ENCODE measurements around the gene KLHL17.

KLHL17 gene

DNA sequence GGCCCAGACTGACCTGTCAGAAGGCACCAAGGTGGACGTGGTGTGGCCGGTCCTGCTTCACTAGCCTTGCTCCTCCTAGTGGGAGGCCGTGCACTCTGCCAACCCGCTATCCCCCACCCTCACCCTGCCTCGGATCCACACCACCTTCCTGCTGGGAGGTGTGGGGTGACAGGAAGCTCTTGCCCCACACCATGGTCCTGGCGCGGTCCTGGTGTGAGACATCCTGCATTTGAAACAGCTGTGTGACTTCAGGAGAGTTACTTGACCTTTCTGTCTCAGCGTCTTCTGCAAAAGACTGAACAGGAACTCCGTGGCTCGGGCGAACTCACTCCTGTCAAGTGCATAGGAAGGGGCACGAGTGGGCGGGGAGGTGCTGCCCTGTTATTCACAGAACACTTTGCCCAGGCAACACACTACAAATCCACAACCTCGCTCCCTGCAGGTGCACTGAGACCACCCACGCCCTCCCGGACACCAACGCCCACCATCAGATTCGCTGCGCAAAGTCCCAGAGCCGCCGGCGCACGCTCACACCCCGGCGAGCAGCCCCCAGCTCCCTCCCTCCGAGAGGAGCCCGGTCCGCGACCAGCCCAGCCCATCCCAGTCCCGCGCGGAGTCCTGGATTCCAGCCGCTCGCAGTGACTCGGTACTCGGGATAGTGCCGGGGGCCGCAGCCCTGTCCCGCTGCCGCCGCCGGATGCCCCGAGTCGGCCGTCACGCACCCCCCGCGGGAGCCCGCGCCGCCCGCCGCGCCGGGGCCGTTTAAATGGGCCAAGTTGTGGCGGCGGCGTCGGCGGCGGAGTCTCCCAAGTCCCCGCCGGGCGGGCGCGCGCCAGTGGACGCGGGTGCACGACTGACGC lies 37.0 kb upstream of the KLHL17 start, which contains the start of gene SAMD11:
TSS of gene SAMD11 (plus strand) at position 793 of the 860 bp plus-strand sequence. CDS start 509 bp downstream, outside the sequence.
- H3K9me3 ChIP-seq (ENCODE audit: control extremely low read depth in 1 of 5, control insufficient read depth in 4 of 5, insufficient read depth in 2 of 5, low read depth in 1 of 5, low read length in 4 of 5), result no peaks in the 10 kb centered on the region
- H3K36me3 ChIP-seq (ENCODE audit: control insufficient read depth in 4 of 4, insufficient read depth in 4 of 4, low read length in 3 of 4), result no peaks in the 10 kb centered on the region
- peak within 1 kb of the TSS in 6 of 7 experiments; percentile 23 to 71 (median 57) for H3K4me3 ChIP-seq (ENCODE audit: control insufficient read depth in 1 of 7, extremely low read depth in 1 of 7, insufficient read depth in 4 of 7, low read depth in 2 of 7, low read length in 6 of 7)
- ChIA-PET POLR2A (interaction anchor here (0.6 to 1.0 kb wide), 2 partner anchors 13 to 19 kb away, joined by 3 read pairs; no protein-coding TSS in a partner anchor), CTCF (interaction anchor here (0.8 to 3.3 kb wide), 7 partner anchors 8 to 18 kb away, joined by 3 to 15 read pairs (median 3); no protein-coding TSS in a partner anchor)
- WGBS (ENCODE audit: insufficient coverage), result under 1% methylated on average over 54 of the region's 72 CpGs
- peak; percentile 70 to 90 (median 87) for DNase-seq
- no peak within 1 kb of the TSS for H3K27ac ChIP-seq (ENCODE audit: insufficient read depth in 1 of 2, low read depth in 1 of 2, low read length in 2 of 2, poor library complexity in 1 of 2, severe bottlenecking in 2 of 2)
- peaks cover 0 to 70% (median 20%) of the 10 kb centered on the region in 5 experiments for H3K27me3 ChIP-seq (replicated peaks in 2 of 5; ENCODE audit: control insufficient read depth in 4 of 5, insufficient read depth in 5 of 5, low read length in 4 of 5)
- H3K4me1 ChIP-seq (ENCODE audit: control extremely low read depth in 1 of 4, control insufficient read depth in 4 of 4, insufficient read depth in 4 of 4, low read length in 3 of 4), result peaks cover 0 to 60% (median 51%) of the 10 kb centered on the region in 4 experiments

DNA sequence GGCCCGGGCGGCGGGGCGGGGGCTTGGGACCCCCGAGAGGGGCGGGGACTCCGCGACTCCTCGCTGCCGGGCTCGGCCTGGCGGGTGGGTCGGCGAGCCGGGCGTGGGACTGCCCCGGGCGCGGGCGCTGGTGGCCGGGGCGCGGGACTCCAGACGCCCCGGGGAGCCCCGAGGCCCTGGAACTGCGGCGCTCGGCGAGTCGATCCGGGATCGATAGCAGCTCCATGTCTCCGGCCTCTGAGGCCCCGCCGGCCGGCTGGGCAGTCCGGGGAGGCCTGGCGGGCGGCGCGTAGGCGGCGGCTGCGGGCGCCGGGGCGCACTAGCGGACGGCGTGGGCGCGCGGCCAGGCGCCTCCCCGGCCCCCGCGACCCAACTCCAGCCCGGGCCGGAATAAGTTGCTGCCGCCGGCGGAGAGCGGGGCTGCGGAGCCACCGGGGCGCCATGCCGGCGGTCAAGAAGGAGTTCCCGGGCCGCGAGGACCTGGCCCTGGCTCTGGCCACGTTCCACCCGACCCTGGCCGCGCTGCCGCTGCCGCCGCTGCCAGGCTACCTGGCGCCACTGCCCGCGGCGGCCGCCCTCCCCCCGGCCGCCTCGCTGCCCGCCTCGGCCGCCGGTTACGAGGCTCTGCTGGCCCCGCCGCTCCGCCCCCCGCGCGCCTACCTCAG lies 36.3 kb upstream of the KLHL17 start:
- Histone ChIP-seq H3K36me3 (ENCODE audit: control insufficient read depth in 4 of 4, insufficient read depth in 4 of 4, low read length in 3 of 4) (no peaks in the 10 kb centered on the region), H3K27me3 (replicated peaks in 2 of 5; ENCODE audit: control insufficient read depth in 4 of 5, insufficient read depth in 5 of 5, low read length in 4 of 5) (peaks cover 0 to 74% (median 20%) of the 10 kb centered on the region in 5 experiments), H3K4me1 (ENCODE audit: control extremely low read depth in 1 of 4, control insufficient read depth in 4 of 4, insufficient read depth in 4 of 4, low read length in 3 of 4) (peaks cover 0 to 60% (median 51%) of the 10 kb centered on the region in 4 experiments), H3K9me3 (ENCODE audit: control extremely low read depth in 1 of 5, control insufficient read depth in 4 of 5, insufficient read depth in 2 of 5, low read depth in 1 of 5, low read length in 4 of 5) (no peaks in the 10 kb centered on the region), H3K4me3 (ENCODE audit: control insufficient read depth in 1 of 7, extremely low read depth in 1 of 7, insufficient read depth in 4 of 7, low read depth in 2 of 7, low read length in 6 of 7) (peak overlapping the region in 6 of 7 experiments; percentile 23 to 71 (median 57)), H3K27ac (ENCODE audit: insufficient read depth in 1 of 2, low read depth in 1 of 2, low read length in 2 of 2, poor library complexity in 1 of 2, severe bottlenecking in 2 of 2) (no peak overlapping the region)
- no peak for DNase-seq
- CTCF ChIA-PET, result interaction anchor here (1.5 to 3.3 kb wide), 2 partner anchors 17 to 19 kb away, joined by 4 to 15 read pairs; no protein-coding TSS in a partner anchor
- POLR2A ChIA-PET, result interaction anchor here (0.6 kb wide), 1 partner anchor 20 kb away, joined by 3 read pairs; no protein-coding TSS in a partner anchor
- under 1% methylated on average over 91 of the region's 98 CpGs for WGBS (ENCODE audit: insufficient coverage)

DNA sequence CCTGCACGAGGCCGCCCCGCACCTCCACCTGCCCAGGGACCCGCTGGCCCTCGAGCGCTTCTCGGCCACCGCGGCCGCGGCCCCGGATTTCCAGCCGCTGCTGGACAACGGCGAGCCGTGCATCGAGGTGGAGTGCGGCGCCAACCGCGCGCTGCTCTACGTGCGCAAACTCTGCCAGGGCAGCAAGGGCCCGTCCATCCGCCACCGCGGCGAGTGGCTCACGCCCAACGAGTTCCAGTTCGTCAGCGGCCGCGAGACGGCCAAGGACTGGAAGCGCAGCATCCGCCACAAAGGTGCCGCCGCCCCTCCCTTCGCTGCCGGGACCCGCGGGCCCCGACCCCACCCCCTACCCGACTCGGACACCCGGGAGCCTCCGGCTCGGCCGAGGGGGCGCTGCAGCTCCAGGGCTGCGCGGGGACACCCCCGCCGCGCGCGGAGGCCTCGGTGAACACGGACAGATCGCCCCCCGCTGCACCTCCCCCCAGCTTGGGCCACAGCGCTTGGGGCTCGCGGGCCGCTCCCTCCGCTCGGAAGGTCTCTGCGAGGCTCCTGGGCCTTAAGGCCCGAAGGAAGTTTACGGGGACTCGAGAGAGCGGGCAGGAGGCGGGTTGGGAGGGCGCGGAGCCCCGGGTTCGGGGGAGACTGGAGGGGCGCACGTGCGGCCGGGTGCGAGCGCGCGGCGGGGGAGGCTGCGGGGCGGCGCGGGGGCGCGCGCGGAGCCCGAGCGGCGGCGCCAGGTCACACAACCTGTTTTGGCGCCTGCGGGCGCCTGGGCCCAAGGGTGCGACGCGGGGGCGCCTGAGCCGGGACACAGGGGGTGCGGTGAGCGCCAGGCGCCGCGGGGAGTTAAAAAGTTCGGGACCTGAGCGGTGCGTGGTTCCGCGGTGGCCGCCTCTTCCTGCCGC lies 35.5 kb upstream of the KLHL17 start:
- Histone ChIP-seq H3K4me1 (ENCODE audit: control extremely low read depth in 1 of 4, control insufficient read depth in 4 of 4, insufficient read depth in 4 of 4, low read length in 3 of 4) (peaks cover 0 to 59% (median 51%) of the 10 kb centered on the region in 4 experiments), H3K27ac (ENCODE audit: insufficient read depth in 1 of 2, low read depth in 1 of 2, low read length in 2 of 2, poor library complexity in 1 of 2, severe bottlenecking in 2 of 2) (no peak overlapping the region), H3K4me3 (ENCODE audit: control insufficient read depth in 1 of 7, extremely low read depth in 1 of 7, insufficient read depth in 4 of 7, low read depth in 2 of 7, low read length in 6 of 7) (peak overlapping the region in 6 of 7 experiments; percentile 23 to 71 (median 57)), H3K36me3 (ENCODE audit: control insufficient read depth in 4 of 4, insufficient read depth in 4 of 4, low read length in 3 of 4) (no peaks in the 10 kb centered on the region), H3K27me3 (replicated peaks in 2 of 5; ENCODE audit: control insufficient read depth in 4 of 5, insufficient read depth in 5 of 5, low read length in 4 of 5) (peaks cover 0 to 76% (median 20%) of the 10 kb centered on the region in 5 experiments), H3K9me3 (ENCODE audit: control extremely low read depth in 1 of 5, control insufficient read depth in 4 of 5, insufficient read depth in 2 of 5, low read depth in 1 of 5, low read length in 4 of 5) (no peaks in the 10 kb centered on the region)
- WGBS (ENCODE audit: insufficient coverage), result under 1% methylated on average over 105 of the region's 120 CpGs
- POLR2A ChIA-PET, result interaction anchor here (0.6 kb wide), 1 partner anchor 19 kb away, joined by 3 read pairs; no protein-coding TSS in a partner anchor
- DNase-seq, result peak in 1 of 3 donors; percentile 47
- CTCF ChIA-PET, result interaction anchor here (3.3 kb wide), 1 partner anchor 20 kb away, joined by 15 read pairs; no protein-coding TSS in a partner anchor

DNA sequence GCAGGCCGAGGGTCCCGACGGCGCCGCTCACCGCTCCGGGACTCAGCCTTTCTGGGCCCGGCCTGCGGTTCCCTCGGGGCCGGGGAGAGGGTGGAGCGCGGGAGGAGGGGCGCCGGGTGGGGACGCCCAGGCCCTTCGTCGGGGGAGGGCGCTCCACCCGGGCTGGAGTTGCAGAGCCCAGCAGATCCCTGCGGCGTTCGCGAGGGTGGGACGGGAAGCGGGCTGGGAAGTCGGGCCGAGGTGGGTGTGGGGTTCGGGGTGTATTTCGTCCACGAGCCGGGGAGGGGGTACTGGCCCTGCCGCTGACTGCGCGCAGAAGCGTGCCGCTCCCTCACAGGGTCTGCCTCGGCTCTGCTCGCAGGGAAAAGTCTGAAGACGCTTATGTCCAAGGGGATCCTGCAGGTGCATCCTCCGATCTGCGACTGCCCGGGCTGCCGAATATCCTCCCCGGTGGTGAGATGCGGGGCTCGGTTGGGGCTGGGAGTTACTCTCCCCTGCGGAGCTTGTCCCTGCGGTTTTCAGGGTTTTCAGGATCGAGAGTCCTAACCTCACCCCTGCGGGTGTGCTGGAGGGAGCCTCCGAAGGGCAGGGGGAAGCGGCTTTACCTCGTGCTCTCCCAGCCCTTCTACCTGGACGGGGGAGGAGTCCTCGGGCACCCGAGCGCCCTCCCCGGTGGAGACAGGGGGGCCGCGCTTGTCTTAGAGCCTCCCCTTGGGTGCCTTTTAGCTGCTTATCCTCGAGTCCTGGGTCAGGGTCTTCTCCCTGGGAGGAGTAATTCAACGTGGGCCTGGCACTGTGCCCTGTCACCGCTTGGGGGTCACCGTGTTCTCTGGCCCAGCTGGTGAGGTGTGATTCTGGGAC lies 34.6 kb upstream of the KLHL17 start:
- Histone ChIP-seq H3K9me3 (ENCODE audit: control extremely low read depth in 1 of 5, control insufficient read depth in 4 of 5, insufficient read depth in 2 of 5, low read depth in 1 of 5, low read length in 4 of 5) (no peaks in the 10 kb centered on the region), H3K4me1 (ENCODE audit: control extremely low read depth in 1 of 4, control insufficient read depth in 4 of 4, insufficient read depth in 4 of 4, low read length in 3 of 4) (peaks cover 0 to 50% (median 43%) of the 10 kb centered on the region in 4 experiments), H3K27me3 (replicated peaks in 2 of 5; ENCODE audit: control insufficient read depth in 4 of 5, insufficient read depth in 5 of 5, low read length in 4 of 5) (peaks cover 0 to 73% (median 20%) of the 10 kb centered on the region in 5 experiments), H3K27ac (ENCODE audit: insufficient read depth in 1 of 2, low read depth in 1 of 2, low read length in 2 of 2, poor library complexity in 1 of 2, severe bottlenecking in 2 of 2) (no peak overlapping the region), H3K4me3 (ENCODE audit: control insufficient read depth in 1 of 7, extremely low read depth in 1 of 7, insufficient read depth in 4 of 7, low read depth in 2 of 7, low read length in 6 of 7) (peak overlapping the region in 3 of 7 experiments; percentile 28 to 71 (median 53)), H3K36me3 (ENCODE audit: control insufficient read depth in 4 of 4, insufficient read depth in 4 of 4, low read length in 3 of 4) (no peaks in the 10 kb centered on the region)
- CTCF ChIA-PET, result interaction anchor here (1.0 to 1.6 kb wide), 3 partner anchors 11 to 28 kb away, joined by 3 to 8 read pairs (median 3); no protein-coding TSS in a partner anchor
- POLR2A ChIA-PET, result no interaction called here
- DNase-seq, result peak in 1 of 3 donors; percentile 48
- 7% methylated on average over 50 of the region's 65 CpGs for WGBS (ENCODE audit: insufficient coverage)

DNA sequence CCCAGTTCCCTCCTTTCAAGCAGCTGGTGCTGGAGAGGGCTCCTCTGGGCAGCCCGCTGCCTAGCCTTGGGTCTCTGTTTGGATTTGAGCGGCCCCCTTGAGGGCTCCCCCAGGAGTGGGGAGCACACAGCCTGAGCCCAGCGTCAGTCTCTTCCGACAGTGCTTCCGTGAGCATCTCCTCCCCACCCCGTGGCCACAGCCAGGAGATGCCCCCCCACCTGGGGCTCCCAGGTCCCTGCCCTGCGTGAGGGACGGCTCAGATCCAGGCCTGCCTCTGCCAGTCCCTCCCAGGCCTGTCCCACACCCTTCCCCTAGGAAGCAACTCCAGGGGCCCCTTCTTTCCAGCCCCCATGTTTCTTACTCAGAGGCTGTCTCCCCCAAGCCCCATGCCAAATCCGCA lies 33.1 kb upstream of the KLHL17 start:
- Histone ChIP-seq H3K27ac (ENCODE audit: insufficient read depth in 1 of 2, low read depth in 1 of 2, low read length in 2 of 2, poor library complexity in 1 of 2, severe bottlenecking in 2 of 2) (no peak overlapping the region), H3K36me3 (ENCODE audit: control insufficient read depth in 4 of 4, insufficient read depth in 4 of 4, low read length in 3 of 4) (no peaks in the 10 kb centered on the region), H3K27me3 (replicated peaks in 2 of 5; ENCODE audit: control insufficient read depth in 4 of 5, insufficient read depth in 5 of 5, low read length in 4 of 5) (peaks cover 0 to 72% (median 20%) of the 10 kb centered on the region in 5 experiments), H3K4me1 (ENCODE audit: control extremely low read depth in 1 of 4, control insufficient read depth in 4 of 4, insufficient read depth in 4 of 4, low read length in 3 of 4) (peaks cover 0 to 38% (median 36%) of the 10 kb centered on the region in 4 experiments), H3K4me3 (ENCODE audit: control insufficient read depth in 1 of 7, extremely low read depth in 1 of 7, insufficient read depth in 4 of 7, low read depth in 2 of 7, low read length in 6 of 7) (no peak overlapping the region), H3K9me3 (ENCODE audit: control extremely low read depth in 1 of 5, control insufficient read depth in 4 of 5, insufficient read depth in 2 of 5, low read depth in 1 of 5, low read length in 4 of 5) (no peaks in the 10 kb centered on the region)
- no peak for DNase-seq
- CTCF ChIA-PET, result interaction anchor here (1.6 kb wide), 1 partner anchor 11 kb away, joined by 8 read pairs; no protein-coding TSS in a partner anchor
- 78% methylated on average over 9 of the region's 9 CpGs for WGBS (ENCODE audit: insufficient coverage)
- POLR2A ChIA-PET, result no interaction called here

Data from common myeloid progenitor, CD34-positive (primary cell).